Left colon (tissue), 2 donors: ENCODE results near the gene ANKRD12. TPM values are rescaled to one million over a fixed set of nuclear protein-coding genes. Genes with fewer than 3 reads are reported as not detected.
"Not testable (repeated sequence)": the region's sequence is repeated elsewhere in the genome, so short reads cannot be mapped to it uniquely, and the experiment has no call there.

Experiments
- ATAC-seq: fragments of 200-7000 bp; cut with Tn5 transposase; one replicate; pipeline ENCODE4 v1.9.1; 2020; ENCODE audit warnings: mild to moderate bottlenecking, moderate library complexity
- DNase-seq, 2 donors: peaks; one replicate each; pipeline ENCODE4 v3.0.0-alpha.2; 2020
- intact Hi-C, 2 donors: fragments of 100-400 bp; cut with DNase I in 1 of 2; cut with micrococcal nuclease in 1 of 2; formaldehyde crosslinking; loops; one replicate each; pipeline versions ENCODE4 v1.11.2 to v1.14.0; 2022; cut with DNase I, micrococcal nuclease
- long read RNA-seq: library from polyadenylated mRNA; unstranded; transcript quantifications from one replicate; pipeline ENCODE4 v2.0.0, GENCODE V29; 2021
- total RNA-seq, 2 donors: library from RNA; stranded (reverse); fragmentation: NEBNext Ultra II Directional; extraction: Animal tissue kit (Norgen Biotek cat#: 25700); gene quantifications; one replicate each; pipeline ENCODE4 v1.2.1, GENCODE V29; 2021
- donor health status: DM: no; HTN: no; CAD: no.
- donor health status: DM: yes; HTN: yes; CAD: no.

Gene ANKRD12
- 10 to 100 TPM; 44.7 to 64.3 TPM for total RNA-seq
- long read RNA-seq, partial matches to known transcripts = 23 of 100 reads
- long read RNA-seq, other reads (novel, unspliced or antisense) = 77 of 100 reads

GRCh38 chr18:9136315-9137155 is at the start of gene ANKRD12:
TSS of gene ANKRD12 (plus strand) at chr18:9136781. CDS start at chr18:9182433, 45,652 bp downstream.
- ATAC-seq (peak; percentile 88), DNase-seq (peak; percentile 96 to 97)
- intact Hi-C loops = loop anchor here in 1 of 2 donors (5.0 kb wide), 1 partner anchor 34 kb away; the partner anchor contains the start of gene NDUFV2

GRCh38 chr18:9087144-9087543 is 49.4 kb upstream of the ANKRD12 start:
- no peak for DNase-seq
- ATAC-seq = no peak

GRCh38 chr18:9088252-9088651 is 48.3 kb upstream of the ANKRD12 start:
- intact Hi-C loops = no loop called here
- DNase-seq (no peak), ATAC-seq (no peak)

More at GRCh38 chr18:9087144-9087543, 49.4 kb upstream of the ANKRD12 start:
- intact Hi-C loops = no loop called here

GRCh38 chr18:9088727-9089126 is 47.9 kb upstream of the ANKRD12 start:
- intact Hi-C loops, DNase-seq, ATAC-seq: not testable (repeated sequence)

GRCh38 chr18:9090578-9090977 is 46.0 kb upstream of the ANKRD12 start:
- ATAC-seq = no peak
- no peak for DNase-seq
- intact Hi-C loops = no loop called here

- ATAC-seq = no peak
- no peak for DNase-seq
- intact Hi-C loops = no loop called here
Measured at GRCh38 chr18:9091066-9091476, 45.5 kb upstream of the ANKRD12 start.

GRCh38 chr18:9092665-9093064 is 43.9 kb upstream of the ANKRD12 start:
- no peak for DNase-seq
- peak; percentile 91 for ATAC-seq

GRCh38 chr18:9093109-9093508 is 43.5 kb upstream of the ANKRD12 start:
- DNase-seq, intact Hi-C loops, ATAC-seq: not testable (repeated sequence)

More at GRCh38 chr18:9092665-9093064, 43.9 kb upstream of the ANKRD12 start:
- intact Hi-C loops = no loop called here

- ATAC-seq = peak; percentile 42
- intact Hi-C loops = no loop called here
- no peak for DNase-seq
Measured at GRCh38 chr18:9094307-9095226, 42.0 kb upstream of the ANKRD12 start.

GRCh38 chr18:9095297-9096006 is 41.1 kb upstream of the ANKRD12 start:
- ATAC-seq (no peak), DNase-seq (peak in 1 of 2 donors; percentile 30)
- intact Hi-C loops = no loop called here

GRCh38 chr18:9096007-9096371 is 40.6 kb upstream of the ANKRD12 start:
- no peak for ATAC-seq
- intact Hi-C loops = no loop called here
- DNase-seq = no peak

- intact Hi-C loops = no loop called here
- DNase-seq (no peak), ATAC-seq (no peak)
Measured at GRCh38 chr18:9096685-9097084, 39.9 kb upstream of the ANKRD12 start.

- no peak for DNase-seq
- no peak for ATAC-seq
- intact Hi-C loops = no loop called here
Measured at GRCh38 chr18:9097349-9097748, 39.2 kb upstream of the ANKRD12 start.

GRCh38 chr18:9100796-9101195 is 35.8 kb upstream of the ANKRD12 start:
- no peak for DNase-seq
- no peak for ATAC-seq
- intact Hi-C loops = loop anchor here in 1 of 2 donors (5.0 kb wide), 1 partner anchor 37 kb away; the partner anchor contains the start of gene ANKRD12

- DNase-seq (no peak), ATAC-seq (peak; percentile 48)
- intact Hi-C loops = loop anchor here in 1 of 2 donors (5.0 kb wide), 1 partner anchor 35 kb away; the partner anchor contains the start of gene ANKRD12
Measured at GRCh38 chr18:9101730-9102507, 34.7 kb upstream of the ANKRD12 start.

- ATAC-seq (peak; percentile 97), DNase-seq (peak; percentile 96 to 99)
- intact Hi-C loops = loop anchor here in 1 of 2 donors (5.0 kb wide), 1 partner anchor 35 kb away; the partner anchor contains the start of gene ANKRD12
Measured at GRCh38 chr18:9102508-9103375, 33.8 kb upstream of the ANKRD12 start, which contains the start of gene NDUFV2. TSS of gene NDUFV2 (plus strand) at chr18:9102699. CDS start at chr18:9102744, 45 bp downstream.
